OCI-LY3 (cell line): ENCODE measurements around the gene MSTO1.
"Not testable (repeated sequence)": the region's sequence is repeated elsewhere in the genome, so short reads cannot be mapped to it uniquely, and the experiment has no call there.

Source experiments
- CTCF ChIP-seq: fragments of 200-600, 300-600 bp; sonication (generic); IDR thresholded peaks from 2 replicates; pipeline ENCODE4 v1.5.1; 2014; ENCODE audit warnings: antibody characterized with exemption, low read length, low read depth
- EZH2phosphoT487 ChIP-seq: fragments of 200-600 bp; shearing (Covaris generic); IDR thresholded peaks from 2 replicates; pipeline ENCODE4 v1.6.1; 2018; ENCODE audit warnings: antibody characterized with exemption, mixed run types, low read depth

GRCh38 chr1:155595877-155596474, 14.0 kb upstream of the MSTO1 start:
- not testable (repeated sequence) for TF ChIP-seq CTCF, EZH2phosphoT487
